Fibroblast of lung (primary cell): ENCODE results near the gene TUBB1.

ENCODE experiments used
- CTCF ChIP-seq, 2 donors: IDR thresholded peaks in 1 of 2; conservative IDR thresholded peaks in 1 of 2; 1 replicate in 1 of 2; 2 replicates in 1 of 2; pipeline ENCODE4 v1.5.1; 2011 to 2012; ENCODE audit warnings: low read length in 2 of 2, control low read depth in 1 of 2, inconsistent platforms in 1 of 2, low read depth in 1 of 2, mild to moderate bottlenecking in 1 of 2
- EZH2 ChIP-seq: IDR thresholded peaks from 2 replicates; pipeline ENCODE4 v1.5.1; 2012; ENCODE audit warnings: low read length, control low read depth, mild to moderate bottlenecking; ENCODE audit errors: missing control alignments

GRCh38 chr20:58982406-58983114 lies 36.7 kb upstream of the TUBB1 start:
- TF ChIP-seq CTCF (conservative IDR thresholded peaks at IDR 0.05 in 1 of 2, IDR thresholded peaks at IDR 0.05 in 1 of 2; ENCODE audit: low read depth in 1 of 2, low read length in 2 of 2) = no peak
- no peak for TF ChIP-seq EZH2
